ENCODE measurements around the gene GPX7. TPM values are rescaled to one million over a fixed set of nuclear protein-coding genes. Genes with fewer than 3 reads are reported as not detected.

GPX7 gene
- total RNA-seq = 10 to 100 TPM; 10.3 to 19.2 (median 17.0) TPM

GRCh38 chr1:52601991-52602855 lies at the start of gene GPX7:
GPX7 (plus strand) TSS chr1:52602371; CDS start chr1:52602410, 39 bp downstream.
- TF ChIP-seq CTCF (IDR thresholded peaks at IDR 0.05; ENCODE audit: low read depth) = no peak

- no peak for TF ChIP-seq CTCF (IDR thresholded peaks at IDR 0.05; ENCODE audit: low read depth)
These were observed 49.4 kb upstream of the GPX7 start, which contains the start of gene TUT4 for GRCh38 chr1:52552505-52553361. TUT4 (minus strand) TSS chr1:52553092; CDS start chr1:52526280, 26,812 bp downstream.

- TF ChIP-seq CTCF (IDR thresholded peaks at IDR 0.05; ENCODE audit: low read depth) = no peak
These were observed 48.6 kb upstream of the GPX7 start for GRCh38 chr1:52553362-52554266.

GRCh38 chr1:52554267-52554640 lies 47.9 kb upstream of the GPX7 start:
- no peak for TF ChIP-seq CTCF (IDR thresholded peaks at IDR 0.05; ENCODE audit: low read depth)

GRCh38 chr1:52554756-52555155 lies 47.4 kb upstream of the GPX7 start:
- TF ChIP-seq CTCF (IDR thresholded peaks at IDR 0.05; ENCODE audit: low read depth) = no peak

GRCh38 chr1:52556641-52557360 lies 45.4 kb upstream of the GPX7 start:
- TF ChIP-seq CTCF (IDR thresholded peaks at IDR 0.05; ENCODE audit: low read depth) = no peak
